Stimulated activated CD4-positive, alpha-beta T cell treated with anti-CD3 and anti-CD28 coated beads, Interleukin-12 subunit alpha, Interleukin-12 subunit beta, amount 100 ng/mL, for 24 hours (primary cell): ENCODE results near the gene NCAPH2.

Experiments
- DNase-seq, 2 experiments: peaks; one replicate each; pipeline ENCODE4 v3.0.0-alpha.2; 2020; ENCODE audit warnings: low read depth in 2 of 2

NCAPH2 gene

GRCh38 chr22:50571264-50572175 lies 63.5 kb downstream of the NCAPH2 start:
- no peak for DNase-seq

DNA sequence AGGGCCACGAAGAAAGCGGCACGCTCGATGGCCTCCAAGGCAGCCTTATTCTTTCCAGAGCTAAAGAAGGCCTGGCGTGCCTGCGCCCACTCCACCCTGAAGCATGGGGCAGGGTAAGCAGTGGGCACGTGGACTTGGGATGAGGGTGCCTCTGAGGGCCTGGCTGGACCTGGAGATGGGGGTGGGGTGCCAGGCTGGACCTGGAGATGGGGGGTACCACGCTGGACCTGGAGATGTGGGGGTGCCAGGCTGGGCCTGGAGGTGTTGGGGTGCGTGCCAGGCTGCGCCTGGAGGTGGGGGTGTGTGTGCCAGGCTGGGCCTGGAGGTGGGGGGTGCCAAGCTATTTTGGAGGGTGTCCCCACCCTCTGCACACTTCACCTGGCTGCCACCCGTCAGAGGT lies 64.9 kb downstream of the NCAPH2 start:
- DNase-seq: no peak

DNA sequence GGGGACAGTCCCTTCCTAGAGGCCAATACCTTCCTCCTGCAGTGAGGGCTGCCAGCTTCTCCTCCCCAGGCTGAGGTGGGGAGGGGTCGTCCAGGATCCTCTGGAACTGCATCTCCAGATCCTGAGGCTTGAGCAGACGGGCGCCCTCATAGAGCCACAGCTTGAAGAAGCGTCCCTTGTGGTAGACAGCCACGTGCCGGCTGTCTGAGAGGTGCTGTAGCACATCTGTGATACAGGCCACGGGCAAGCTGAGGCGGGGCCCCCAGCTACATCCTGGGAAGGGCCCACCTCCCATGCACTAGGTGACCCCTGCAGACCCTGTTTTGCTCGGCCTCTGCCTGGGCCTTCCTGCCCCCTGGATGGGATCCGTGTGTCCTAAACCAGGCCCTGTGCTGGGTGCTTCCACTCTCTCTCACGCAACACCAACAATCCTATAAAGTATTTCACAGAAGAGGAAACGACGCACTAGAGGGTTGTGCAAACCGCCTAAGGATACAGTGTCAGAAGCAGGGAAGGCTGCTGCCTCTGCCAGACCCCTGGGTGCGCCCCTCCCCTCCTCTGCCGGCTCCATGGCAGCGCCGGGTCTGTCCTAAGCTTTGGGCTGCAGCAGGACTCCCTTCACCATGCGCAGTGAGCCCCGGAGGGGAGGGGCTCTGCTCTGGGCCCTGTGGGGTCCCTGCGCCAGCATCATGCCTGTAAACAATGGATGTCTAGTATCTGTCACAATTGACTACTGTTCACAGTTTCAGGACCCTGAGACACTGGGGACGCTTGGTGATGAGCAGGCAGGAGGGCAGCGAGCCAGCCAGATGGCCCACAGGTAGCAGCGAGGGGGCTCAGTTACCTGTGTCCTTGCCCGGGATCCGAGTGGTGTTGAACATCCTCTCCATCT lies 65.7 kb downstream of the NCAPH2 start:
- no peak for DNase-seq

- DNase-seq: no peak
Observed at GRCh38 chr22:50574383-50574755, 66.3 kb downstream of the NCAPH2 start.
